Ishikawa (cell line): ENCODE results near the gene LHFPL2.

Source experiments
- CREB1 ChIP-seq: IDR thresholded peaks from 2 replicates; pipeline ENCODE4 v1.6.1; 2012; ENCODE audit warnings: low read depth
- EGR1 ChIP-seq: IDR thresholded peaks from 2 replicates; pipeline ENCODE4 v1.6.1; 2012
- EP300 ChIP-seq: IDR thresholded peaks from 2 replicates; pipeline ENCODE4 v1.6.1; 2012; ENCODE audit warnings: borderline replicate concordance
- NFIC ChIP-seq: IDR thresholded peaks from 2 replicates; pipeline ENCODE4 v1.6.1; 2012
- RAD21 ChIP-seq: IDR thresholded peaks from 2 replicates; pipeline ENCODE4 v1.6.1; 2012; ENCODE audit warnings: low read depth
- TAF1 ChIP-seq: IDR thresholded peaks from 2 replicates; pipeline ENCODE4 v1.6.1; 2012; ENCODE audit warnings: low read depth, mild to moderate bottlenecking
- TCF12 ChIP-seq: IDR thresholded peaks from 2 replicates; pipeline ENCODE4 v1.6.1; 2012; ENCODE audit warnings: low read depth
- ZBTB7A ChIP-seq: IDR thresholded peaks from 2 replicates; pipeline ENCODE4 v1.6.1; 2012; ENCODE audit warnings: low read depth
- TF ChIP-seq, protein P1 (sequence below): IDR thresholded peaks from 2 replicates; pipeline ENCODE4 v1.6.1; 2012
- TF ChIP-seq, protein P2 (sequence below): IDR thresholded peaks from 2 replicates; pipeline ENCODE4 v1.6.1; 2012
- TF ChIP-seq, protein P3 (sequence below): IDR thresholded peaks from 2 replicates; pipeline ENCODE4 v1.6.1; 2012; ENCODE audit warnings: low read depth, mild to moderate bottlenecking

DNA sequence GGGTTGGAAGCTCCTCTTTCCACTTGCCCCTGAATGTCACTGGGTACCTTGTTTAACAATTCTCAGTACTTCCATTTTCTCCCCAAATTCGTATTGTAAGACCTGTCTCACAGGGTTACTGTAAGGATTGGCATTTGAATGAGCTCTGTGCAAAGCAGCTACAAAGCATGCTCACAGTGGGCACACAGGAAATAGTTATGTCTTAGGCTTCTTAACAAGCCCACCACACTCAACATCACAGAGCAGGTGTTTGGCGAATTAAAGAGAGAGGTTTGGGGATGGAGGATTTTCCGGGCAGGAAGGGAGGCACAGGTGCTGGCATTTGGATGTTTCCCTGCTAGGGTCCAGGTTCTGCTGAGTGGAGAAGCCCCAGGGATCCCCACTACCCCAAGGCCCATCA, 17.0 kb upstream of the LHFPL2 start:
- TF ChIP-seq TAF1 (no peak), RAD21 (no peak), TCF12 (no peak), CREB1 (no peak), ZBTB7A (no peak), EP300 (no peak), EGR1 (no peak), NFIC (no peak)
- TF ChIP-seq, protein P1, sequence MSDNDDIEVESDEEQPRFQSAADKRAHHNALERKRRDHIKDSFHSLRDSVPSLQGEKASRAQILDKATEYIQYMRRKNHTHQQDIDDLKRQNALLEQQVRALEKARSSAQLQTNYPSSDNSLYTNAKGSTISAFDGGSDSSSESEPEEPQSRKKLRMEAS = no peak
- TF ChIP-seq, protein P2, sequence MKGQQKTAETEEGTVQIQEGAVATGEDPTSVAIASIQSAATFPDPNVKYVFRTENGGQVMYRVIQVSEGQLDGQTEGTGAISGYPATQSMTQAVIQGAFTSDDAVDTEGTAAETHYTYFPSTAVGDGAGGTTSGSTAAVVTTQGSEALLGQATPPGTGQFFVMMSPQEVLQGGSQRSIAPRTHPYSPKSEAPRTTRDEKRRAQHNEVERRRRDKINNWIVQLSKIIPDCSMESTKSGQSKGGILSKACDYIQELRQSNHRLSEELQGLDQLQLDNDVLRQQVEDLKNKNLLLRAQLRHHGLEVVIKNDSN = no peak
- TF ChIP-seq, protein P3, sequence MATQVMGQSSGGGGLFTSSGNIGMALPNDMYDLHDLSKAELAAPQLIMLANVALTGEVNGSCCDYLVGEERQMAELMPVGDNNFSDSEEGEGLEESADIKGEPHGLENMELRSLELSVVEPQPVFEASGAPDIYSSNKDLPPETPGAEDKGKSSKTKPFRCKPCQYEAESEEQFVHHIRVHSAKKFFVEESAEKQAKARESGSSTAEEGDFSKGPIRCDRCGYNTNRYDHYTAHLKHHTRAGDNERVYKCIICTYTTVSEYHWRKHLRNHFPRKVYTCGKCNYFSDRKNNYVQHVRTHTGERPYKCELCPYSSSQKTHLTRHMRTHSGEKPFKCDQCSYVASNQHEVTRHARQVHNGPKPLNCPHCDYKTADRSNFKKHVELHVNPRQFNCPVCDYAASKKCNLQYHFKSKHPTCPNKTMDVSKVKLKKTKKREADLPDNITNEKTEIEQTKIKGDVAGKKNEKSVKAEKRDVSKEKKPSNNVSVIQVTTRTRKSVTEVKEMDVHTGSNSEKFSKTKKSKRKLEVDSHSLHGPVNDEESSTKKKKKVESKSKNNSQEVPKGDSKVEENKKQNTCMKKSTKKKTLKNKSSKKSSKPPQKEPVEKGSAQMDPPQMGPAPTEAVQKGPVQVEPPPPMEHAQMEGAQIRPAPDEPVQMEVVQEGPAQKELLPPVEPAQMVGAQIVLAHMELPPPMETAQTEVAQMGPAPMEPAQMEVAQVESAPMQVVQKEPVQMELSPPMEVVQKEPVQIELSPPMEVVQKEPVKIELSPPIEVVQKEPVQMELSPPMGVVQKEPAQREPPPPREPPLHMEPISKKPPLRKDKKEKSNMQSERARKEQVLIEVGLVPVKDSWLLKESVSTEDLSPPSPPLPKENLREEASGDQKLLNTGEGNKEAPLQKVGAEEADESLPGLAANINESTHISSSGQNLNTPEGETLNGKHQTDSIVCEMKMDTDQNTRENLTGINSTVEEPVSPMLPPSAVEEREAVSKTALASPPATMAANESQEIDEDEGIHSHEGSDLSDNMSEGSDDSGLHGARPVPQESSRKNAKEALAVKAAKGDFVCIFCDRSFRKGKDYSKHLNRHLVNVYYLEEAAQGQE = no peak
